Measurements from ENCODE around the gene TSPAN3.

- TF ChIP-seq CTCF (IDR thresholded peaks at IDR 0.05; ENCODE audit: low read depth, low read length, missing input control) (no peak), REST (IDR thresholded peaks at IDR 0.05) (no peak), MAX (IDR thresholded peaks at IDR 0.05) (no peak), YY1 (IDR thresholded peaks at IDR 0.05) (no peak), RAD21 (IDR thresholded peaks at IDR 0.05) (no peak), TAF1 (conservative IDR thresholded peaks at IDR 0.05) (no peak), ZBTB33 (IDR thresholded peaks at IDR 0.05) (no peak), GABPA (IDR thresholded peaks at IDR 0.05 in 1 of 2, conservative IDR thresholded peaks at IDR 0.05 in 1 of 2) (no peak), ATF3 (IDR thresholded peaks at IDR 0.05) (no peak), HNF4A (conservative IDR thresholded peaks at IDR 0.05) (no peak), FOXA1 (IDR thresholded peaks at IDR 0.05) (no peak), SP1 (IDR thresholded peaks at IDR 0.05) (no peak), HNF4G (IDR thresholded peaks at IDR 0.05) (no peak)
Measured at GRCh38 chr15:77097248-77097721, 26.4 kb upstream of the TSPAN3 start.

Data from liver (tissue), 3 donors.